T-helper 2 cell (primary cell): ENCODE data around the gene UNC93A.
A peak's percentile ranks its signal among the peaks of the same experiment; 100 is the strongest.
"Not testable (repeated sequence)": the region's sequence is repeated elsewhere in the genome, so short reads cannot be mapped to it uniquely, and the experiment has no call there.

Source experiments
- DNase-seq, 5 experiments: peaks; one replicate each; pipeline versions ENCODE4 v3.0.0 to v3.0.0-alpha.2; 2012 to 2022

The UNC93A gene

GRCh38 chr6:167272151-167272550 lies 19.0 kb upstream of the UNC93A start:
- no peak for DNase-seq

GRCh38 chr6:167272696-167273379 lies 18.3 kb upstream of the UNC93A start:
- no peak for DNase-seq

GRCh38 chr6:167274270-167274669 lies 16.8 kb upstream of the UNC93A start:
- DNase-seq, result no peak

GRCh38 chr6:167275001-167275400 lies 16.1 kb upstream of the UNC93A start:
- no peak for DNase-seq

GRCh38 chr6:167275436-167275835 lies 15.7 kb upstream of the UNC93A start:
- DNase-seq, result no peak

- DNase-seq, result no peak
These were observed 14.2 kb upstream of the UNC93A start for GRCh38 chr6:167276772-167277533.

GRCh38 chr6:167278173-167278940 lies 12.8 kb upstream of the UNC93A start:
- DNase-seq, result not testable (repeated sequence)

- DNase-seq, result no peak
These were observed 11.2 kb upstream of the UNC93A start for GRCh38 chr6:167279766-167280446.

GRCh38 chr6:167280466-167280865 lies 10.6 kb upstream of the UNC93A start:
- not testable (repeated sequence) for DNase-seq

GRCh38 chr6:167282165-167282564 lies 8.9 kb upstream of the UNC93A start:
- DNase-seq, result no peak

- DNase-seq, result not testable (repeated sequence)
These were observed 6.5 kb upstream of the UNC93A start for GRCh38 chr6:167284565-167284964.

- no peak for DNase-seq
These were observed 5.9 kb upstream of the UNC93A start for GRCh38 chr6:167285077-167285770.

- DNase-seq, result no peak
These were observed 3.5 kb upstream of the UNC93A start for GRCh38 chr6:167287513-167288048.

- DNase-seq, result peak in 2 of 5 experiments; percentile 7 to 50
These were observed 2.4 kb upstream of the UNC93A start for GRCh38 chr6:167288591-167289225.

- DNase-seq, result not testable (repeated sequence)
These were observed 1.8 kb upstream of the UNC93A start for GRCh38 chr6:167289291-167289690.

- no peak for DNase-seq
These were observed 647 bp downstream of the UNC93A start for GRCh38 chr6:167291623-167292300.

- DNase-seq, result no peak
These were observed 1.4 kb downstream of the UNC93A start for GRCh38 chr6:167292301-167293087.

GRCh38 chr6:167293088-167293589 lies 2.0 kb downstream of the UNC93A start:
- DNase-seq, result no peak

GRCh38 chr6:167293590-167294091 lies 2.5 kb downstream of the UNC93A start:
- DNase-seq, result no peak
